Left ventricle myocardium superior (tissue), 1 donor: ENCODE data around the gene WASL. TPM values are rescaled to one million over a fixed set of nuclear protein-coding genes. Genes with fewer than 3 reads are reported as not detected.
"Not testable (repeated sequence)": the region's sequence is repeated elsewhere in the genome, so short reads cannot be mapped to it uniquely, and the experiment has no call there.

Experiments
- ATAC-seq: fragments of 200-7000 bp; cut with Tn5 transposase; one replicate; pipeline ENCODE4 v1.9.1; 2020; ENCODE audit warnings: mild to moderate bottlenecking, moderate library complexity
- DNase-seq: peaks from one replicate; pipeline ENCODE4 v3.0.0-alpha.2; 2020
- intact Hi-C: fragments of 100-400 bp; cut with micrococcal nuclease; formaldehyde crosslinking; loops from one replicate; pipeline ENCODE4 v1.11.0; 2022
- total RNA-seq: library from RNA; stranded (reverse); fragmentation: NEBNext Ultra II Directional; extraction: Animal tissue kit (Norgen Biotek cat#: 25700); gene quantifications from one replicate; pipeline ENCODE4 v1.2.1, GENCODE V29; 2021
- donor health status: DM: no; HTN: yes; CAD: no; lungs with severe emphysema.

The WASL gene
- total RNA-seq, 1 donor from 2014 or later = 31.6 TPM

DNA sequence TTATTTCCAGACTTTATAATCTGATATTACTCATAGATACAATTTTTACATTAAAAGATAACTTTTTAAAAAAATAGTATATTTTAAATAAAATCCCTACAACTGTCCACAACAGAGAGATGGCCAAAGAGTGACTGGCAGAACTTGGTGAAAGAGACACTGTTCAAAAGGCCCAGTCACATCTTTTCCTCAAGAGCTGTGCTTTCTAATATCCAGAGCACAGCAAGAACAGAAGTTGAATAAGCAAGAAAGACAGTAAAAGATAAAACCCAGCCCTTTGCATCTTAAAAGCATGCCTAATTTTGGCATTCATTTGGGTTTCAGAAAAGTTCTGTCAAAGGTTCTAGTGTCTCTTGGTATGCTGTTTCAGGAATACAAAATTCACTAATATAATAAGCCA, 6.9 kb downstream of the WASL start:
- DNase-seq (no peak), ATAC-seq (no peak)
- intact Hi-C loops = no loop called here

- intact Hi-C loops = no loop called here
- DNase-seq (no peak), ATAC-seq (no peak)
These were observed 10.0 kb downstream of the WASL start for GRCh38 chr7:123738808-123739207.

DNA sequence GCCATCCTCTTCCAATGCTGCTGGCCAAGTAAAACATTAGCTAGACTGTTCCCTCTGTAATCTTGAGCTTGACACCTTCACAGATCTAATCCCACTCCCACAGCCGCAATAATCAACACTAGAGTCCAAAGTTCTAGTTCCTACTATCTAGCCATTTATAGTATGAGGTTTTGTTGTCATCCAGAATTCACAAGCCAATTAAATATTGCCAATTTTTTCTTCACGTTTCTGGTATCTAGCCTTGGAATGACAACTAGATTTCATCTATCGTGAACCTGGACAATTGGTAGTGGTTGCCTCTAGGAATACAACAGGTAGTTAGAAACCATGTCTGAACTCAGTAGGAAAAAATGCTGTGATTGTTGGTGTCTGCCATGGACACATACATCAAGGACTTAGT, 10.4 kb downstream of the WASL start:
- DNase-seq (no peak), ATAC-seq (peak; percentile 34)

DNA sequence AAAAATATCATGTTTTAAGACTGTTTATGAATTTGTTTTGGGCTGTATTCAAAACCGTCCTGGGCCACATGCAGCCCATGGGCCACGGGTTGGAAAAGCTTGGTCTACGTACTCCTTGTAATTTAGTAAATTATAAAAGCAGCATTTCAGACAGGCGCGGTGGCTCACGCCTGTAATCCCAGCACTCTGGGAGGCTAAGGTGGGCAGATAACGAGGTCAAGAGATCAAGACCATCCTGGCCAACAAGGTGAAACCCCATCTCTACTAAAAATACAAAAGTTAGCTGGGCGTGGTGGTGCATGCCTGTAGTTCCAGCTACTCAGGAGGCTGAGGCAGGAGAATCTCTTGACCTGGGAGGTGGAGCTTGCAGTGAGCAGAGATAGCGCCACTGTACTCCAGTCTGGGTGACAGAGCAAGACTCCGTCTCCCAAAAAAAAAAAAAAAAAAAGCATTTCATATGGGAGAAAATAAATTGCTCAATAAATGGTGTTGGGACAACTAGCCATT, 11.6 kb downstream of the WASL start:
- DNase-seq, ATAC-seq, intact Hi-C loops: not testable (repeated sequence)

More for the DNA sequence above, 10.4 kb downstream of the WASL start:
- intact Hi-C loops = no loop called here

GRCh38 chr7:123735539-123735938, 13.3 kb downstream of the WASL start:
- no peak for DNase-seq
- no peak for ATAC-seq
- intact Hi-C loops = no loop called here

DNA sequence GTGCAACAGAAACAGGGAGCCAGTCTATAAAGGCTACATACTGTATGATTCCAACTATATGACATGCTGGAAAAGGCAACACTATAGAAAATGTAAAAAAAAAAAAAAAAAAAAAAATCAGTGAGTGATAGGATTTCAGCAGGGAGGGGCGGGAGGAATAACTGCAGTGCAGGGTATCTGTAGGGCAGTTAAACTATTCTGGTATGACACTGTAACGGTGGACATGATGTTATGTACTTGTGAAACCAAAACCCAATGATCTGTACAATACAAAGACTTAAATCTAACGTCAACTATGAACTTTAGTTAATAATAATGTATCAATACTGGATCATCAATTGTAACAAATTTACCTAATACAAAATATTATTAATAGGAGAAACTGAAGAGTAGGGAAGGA, 14.3 kb downstream of the WASL start:
- no peak for DNase-seq
- ATAC-seq = no peak
- intact Hi-C loops = no loop called here

- no peak for DNase-seq
- no peak for ATAC-seq
- intact Hi-C loops = no loop called here
These were observed 16.3 kb downstream of the WASL start for GRCh38 chr7:123732413-123733091.

DNA sequence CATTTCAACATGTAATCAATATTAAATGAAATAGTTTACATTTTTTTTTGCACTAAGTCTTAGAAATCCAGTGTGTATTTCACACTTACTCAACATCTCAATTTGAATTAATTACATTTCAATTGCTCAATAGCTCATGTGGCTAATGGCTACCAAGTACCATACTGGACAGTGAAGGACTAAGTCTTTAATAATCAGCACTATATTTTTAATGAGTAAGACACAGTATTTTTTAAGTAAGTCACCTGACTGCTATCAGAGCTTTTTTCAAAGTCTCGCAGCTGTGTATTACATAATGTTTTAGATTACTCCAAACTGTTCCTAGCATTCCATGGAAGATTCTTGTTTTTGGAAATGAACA, 19.6 kb downstream of the WASL start:
- ATAC-seq (no peak), DNase-seq (no peak)
- intact Hi-C loops = no loop called here

- intact Hi-C loops = no loop called here
- DNase-seq (no peak), ATAC-seq (peak; percentile 38)
These were observed 21.5 kb downstream of the WASL start for GRCh38 chr7:123727071-123727837.

- DNase-seq (no peak), ATAC-seq (no peak)
- intact Hi-C loops = no loop called here
These were observed 23.1 kb downstream of the WASL start for GRCh38 chr7:123725586-123726171.

DNA sequence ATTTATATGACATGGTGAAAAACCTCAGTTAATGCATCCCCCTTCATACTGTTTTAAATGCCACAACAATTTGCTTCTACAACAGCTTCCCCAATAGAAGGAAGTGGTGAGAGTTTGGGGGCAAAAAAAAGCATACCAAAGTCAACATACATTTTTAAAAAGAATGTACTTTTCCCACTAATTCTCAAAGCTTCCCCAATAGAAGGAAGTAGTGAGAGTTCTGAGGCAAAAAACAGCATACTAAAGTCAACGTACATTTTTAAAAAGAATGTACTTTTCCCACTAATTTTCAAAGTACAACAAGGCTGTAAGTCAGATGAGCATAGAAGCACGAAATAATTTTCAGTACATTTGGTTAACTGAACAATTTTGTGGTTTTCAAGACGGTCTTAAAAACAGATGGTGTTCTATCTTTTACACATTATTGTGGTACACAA, 24.0 kb downstream of the WASL start:
- DNase-seq = no peak
- no peak for ATAC-seq
- intact Hi-C loops = no loop called here

GRCh38 chr7:123723913-123724312, 24.9 kb downstream of the WASL start:
- DNase-seq (no peak), ATAC-seq (no peak)
- intact Hi-C loops = no loop called here

DNA sequence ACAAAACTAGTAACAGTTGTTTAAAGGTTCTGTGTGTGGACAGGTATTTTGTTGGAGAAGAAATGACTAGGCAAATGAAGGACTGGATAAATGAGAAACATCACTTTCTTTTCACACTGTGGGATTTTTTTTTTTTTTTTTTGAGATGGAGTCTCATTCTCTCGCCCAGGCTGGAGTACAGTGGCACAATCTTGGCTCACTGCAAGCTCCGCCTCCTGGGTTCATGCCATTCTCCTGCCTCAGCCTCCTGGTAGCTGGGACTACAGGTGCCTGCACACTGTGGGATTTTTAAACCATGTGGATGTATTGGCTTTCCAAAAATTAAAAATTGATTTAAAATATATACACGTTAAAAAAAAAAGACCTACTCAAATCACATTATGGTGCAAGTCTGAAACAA, 28.3 kb downstream of the WASL start:
- DNase-seq, intact Hi-C loops: not testable (repeated sequence)
- ATAC-seq = peak; percentile 59

DNA sequence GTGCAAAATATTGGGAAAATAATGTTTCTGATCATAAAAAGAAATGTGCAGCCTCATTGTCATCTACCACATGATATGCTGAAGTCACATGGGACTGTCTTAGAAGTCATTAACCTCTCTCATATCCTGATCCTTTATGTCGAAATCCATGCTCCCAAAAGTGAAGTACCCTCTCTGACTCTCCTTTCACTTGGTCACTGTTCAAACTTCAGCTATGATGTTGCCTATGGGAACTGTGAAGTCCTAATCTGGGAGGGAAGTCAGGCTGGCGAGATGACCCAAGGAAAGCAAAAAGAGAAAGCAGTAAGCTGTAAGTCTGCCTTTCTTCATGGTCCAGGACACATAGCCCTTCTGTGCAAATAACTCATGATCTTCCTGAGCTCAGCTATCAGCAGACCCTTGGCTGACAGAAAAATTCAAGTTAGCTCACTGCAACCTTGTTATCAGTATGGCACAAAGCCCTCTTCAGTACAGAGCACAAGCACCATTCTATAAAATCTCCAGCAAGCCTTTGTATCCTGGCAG, 29.5 kb downstream of the WASL start:
- DNase-seq (no peak), ATAC-seq (peak; percentile 84)
- intact Hi-C loops = no loop called here

DNA sequence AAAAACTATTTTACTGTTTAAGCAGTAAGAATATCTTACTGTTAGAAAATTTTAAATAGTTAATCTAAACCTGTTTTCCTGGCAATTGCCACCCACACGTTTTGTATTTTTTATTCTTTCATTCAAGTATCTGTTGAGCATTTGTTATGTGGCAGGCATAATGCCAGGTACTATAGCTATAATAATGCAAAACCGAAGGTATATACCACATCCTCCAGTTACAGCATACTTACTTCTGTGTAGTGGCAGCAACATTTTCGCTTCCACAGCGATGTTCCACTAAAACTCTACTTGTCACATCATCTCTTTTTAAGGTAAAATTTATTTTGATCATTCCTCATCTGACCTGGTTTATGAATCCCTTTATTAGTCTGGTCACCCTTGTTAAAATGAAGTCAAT, 30.0 kb downstream of the WASL start:
- no peak for ATAC-seq
- intact Hi-C loops = no loop called here
- DNase-seq = no peak

DNA sequence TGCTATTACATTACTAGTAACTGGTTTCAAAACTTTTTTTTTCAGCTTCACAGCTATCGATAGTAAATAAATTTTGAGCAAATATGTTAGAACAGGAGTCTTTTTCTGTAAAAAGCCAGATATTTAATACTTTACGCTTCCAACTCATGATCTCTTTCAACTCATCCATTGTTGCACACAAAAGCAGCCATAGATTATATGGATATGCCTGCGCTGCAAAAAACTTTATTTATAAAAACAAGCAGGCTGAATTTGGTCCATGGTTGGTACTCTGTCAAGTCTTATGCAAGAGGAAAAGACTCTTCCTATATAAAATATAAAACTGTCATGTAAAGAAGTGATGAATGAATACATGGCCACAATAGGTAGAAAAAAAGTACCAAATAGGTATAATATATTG, 31.1 kb downstream of the WASL start:
- no peak for DNase-seq
- no peak for ATAC-seq
- intact Hi-C loops = no loop called here

DNA sequence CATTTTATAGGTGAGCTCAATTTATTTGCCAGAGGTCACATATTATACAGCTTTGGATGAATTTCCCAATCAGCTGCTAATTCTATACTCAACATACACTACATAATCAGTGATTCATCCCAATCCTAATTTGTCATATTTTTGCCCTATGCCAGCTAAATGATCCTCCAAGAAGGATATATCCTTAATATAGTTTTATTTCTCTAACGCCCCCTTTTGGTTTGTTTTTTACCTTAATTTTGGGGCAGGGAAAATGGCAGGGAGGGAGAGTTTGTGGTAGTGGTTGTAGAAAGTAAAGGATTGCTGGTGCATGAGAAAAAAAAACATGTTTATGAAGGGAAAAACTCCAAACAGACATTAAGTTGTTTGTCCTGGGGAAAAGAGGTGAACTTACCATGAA, 31.9 kb downstream of the WASL start:
- ATAC-seq (no peak), DNase-seq (no peak)
- intact Hi-C loops = no loop called here

DNA sequence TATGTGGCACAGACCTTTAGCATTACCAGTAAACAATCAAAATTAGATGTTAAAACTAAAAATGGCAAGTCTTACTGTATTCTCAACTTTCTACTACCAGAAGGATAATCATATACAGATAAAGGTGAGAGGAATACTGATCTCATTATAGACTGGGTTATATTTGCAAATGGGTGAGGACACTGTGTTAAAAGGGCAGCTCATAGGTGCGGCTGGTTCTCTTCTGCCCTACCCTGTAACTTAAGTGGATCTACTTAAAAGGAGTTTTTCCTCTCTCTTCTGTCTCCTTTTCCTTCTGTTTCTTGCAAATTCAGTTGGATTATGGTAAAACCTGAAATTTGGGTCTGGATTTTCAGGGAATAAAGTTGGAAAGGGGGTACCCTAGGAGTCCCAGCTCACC, 33.0 kb downstream of the WASL start:
- intact Hi-C loops = no loop called here
- ATAC-seq = no peak
- DNase-seq = no peak

DNA sequence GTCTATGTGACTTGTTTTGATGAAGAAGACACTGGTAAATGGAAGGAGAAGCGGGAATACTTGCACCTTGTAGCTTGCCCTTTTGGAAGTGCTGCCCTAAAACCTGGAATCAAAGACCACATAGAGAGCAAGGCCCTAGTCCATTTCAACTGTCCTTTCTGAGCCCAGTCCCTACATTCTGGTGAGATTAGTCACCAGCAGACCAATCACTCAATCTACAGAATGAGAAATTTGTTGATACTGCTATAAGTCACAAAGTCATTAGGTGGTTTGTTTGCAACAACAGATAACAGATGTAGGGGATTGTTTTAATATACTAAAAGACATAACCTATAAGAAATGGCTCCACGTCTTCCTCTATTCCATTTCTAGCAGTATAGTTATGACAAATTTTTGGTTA, 33.6 kb downstream of the WASL start:
- intact Hi-C loops = no loop called here
- ATAC-seq = no peak

More for the DNA sequence above, 33.6 kb downstream of the WASL start:
- no peak for DNase-seq
